Uterus (tissue), 4 donors: ENCODE data around the gene CPED1. TPM values are rescaled to one million over a fixed set of nuclear protein-coding genes. Genes with fewer than 3 reads are reported as not detected.
A peak's percentile ranks its signal among the peaks of the same experiment; 100 is the strongest.

Source experiments
- DNase-seq, 2 donors: peaks; one replicate each; pipeline ENCODE4 v3.0.0-alpha.2; 2019 to 2020
- H3K27ac ChIP-seq, 2 donors: fragments of 200-600 bp; sonication (generic); 1 replicate in 1 of 2; 2 replicates in 1 of 2; pipeline ENCODE4 v1.5.1; 2016 to 2018
- H3K27me3 ChIP-seq, 2 donors: fragments of 200-600 bp; sonication (generic); one replicate each; pipeline ENCODE4 v1.5.1; 2018 to 2019; ENCODE audit warnings: control low read depth in 1 of 2
- H3K36me3 ChIP-seq, 2 donors: fragments of 200-600 bp; sonication (generic); one replicate each; pipeline ENCODE4 v1.5.1; 2019; ENCODE audit warnings: control low read depth in 1 of 2
- H3K4me1 ChIP-seq, 2 donors: fragments of 200-600 bp; sonication (generic); one replicate each; pipeline ENCODE4 v1.5.1; 2018 to 2019; ENCODE audit warnings: control low read depth in 1 of 2
- H3K4me3 ChIP-seq, 2 donors: fragments of 200-600 bp; sonication (generic); 1 replicate in 1 of 2; 2 replicates in 1 of 2; pipeline ENCODE4 v1.5.1; 2018 to 2019; ENCODE audit warnings: mild to moderate bottlenecking in 1 of 2
- H3K9me3 ChIP-seq, 2 donors: fragments of 200-600 bp; sonication (generic); one replicate each; pipeline ENCODE4 v1.5.1; 2019; ENCODE audit warnings: control low read depth in 1 of 2
- POLR2A ChIP-seq, 2 donors: fragments of 450-650 bp; IDR thresholded peaks; one replicate each; pipeline ENCODE4 v1.6.1; 2016; ENCODE audit warnings: antibody characterized with exemption in 2 of 2, mild to moderate bottlenecking in 1 of 2, moderate library complexity in 1 of 2
- intact Hi-C: fragments of 100-400 bp; cut with DNase I; formaldehyde crosslinking; loops from one replicate; pipeline ENCODE4 v1.15.1; 2023; ENCODE audit warnings: low total_unique reads
- total RNA-seq, 4 donors: library from RNA; depleted of rRNA in 3 of 4; stranded (reverse); fragments of >200 nt in 3 of 4; gene quantifications; one replicate each; pipeline versions ENCODE4 v1.1.0 to v1.2.4, GENCODE V29; 2014 to 2023
- TF ChIP-seq, protein P1 (sequence below), 4 experiments: fragments of 200-600 bp in 2 of 4; fragments of 450-650 bp in 2 of 4; sonication (generic) in 2 of 4; IDR thresholded peaks; one replicate each; pipeline ENCODE4 v1.5.1; 2016 to 2019; ENCODE audit warnings: antibody characterized with exemption in 4 of 4, mild to moderate bottlenecking in 2 of 4, moderate library complexity in 1 of 4
- donor health status: DM: yes; HTN: yes; CAD: no.

Gene CPED1
- total RNA-seq, 4 donors from 2014 or later, result 47.4 to 194 (median 59.2) TPM

DNA sequence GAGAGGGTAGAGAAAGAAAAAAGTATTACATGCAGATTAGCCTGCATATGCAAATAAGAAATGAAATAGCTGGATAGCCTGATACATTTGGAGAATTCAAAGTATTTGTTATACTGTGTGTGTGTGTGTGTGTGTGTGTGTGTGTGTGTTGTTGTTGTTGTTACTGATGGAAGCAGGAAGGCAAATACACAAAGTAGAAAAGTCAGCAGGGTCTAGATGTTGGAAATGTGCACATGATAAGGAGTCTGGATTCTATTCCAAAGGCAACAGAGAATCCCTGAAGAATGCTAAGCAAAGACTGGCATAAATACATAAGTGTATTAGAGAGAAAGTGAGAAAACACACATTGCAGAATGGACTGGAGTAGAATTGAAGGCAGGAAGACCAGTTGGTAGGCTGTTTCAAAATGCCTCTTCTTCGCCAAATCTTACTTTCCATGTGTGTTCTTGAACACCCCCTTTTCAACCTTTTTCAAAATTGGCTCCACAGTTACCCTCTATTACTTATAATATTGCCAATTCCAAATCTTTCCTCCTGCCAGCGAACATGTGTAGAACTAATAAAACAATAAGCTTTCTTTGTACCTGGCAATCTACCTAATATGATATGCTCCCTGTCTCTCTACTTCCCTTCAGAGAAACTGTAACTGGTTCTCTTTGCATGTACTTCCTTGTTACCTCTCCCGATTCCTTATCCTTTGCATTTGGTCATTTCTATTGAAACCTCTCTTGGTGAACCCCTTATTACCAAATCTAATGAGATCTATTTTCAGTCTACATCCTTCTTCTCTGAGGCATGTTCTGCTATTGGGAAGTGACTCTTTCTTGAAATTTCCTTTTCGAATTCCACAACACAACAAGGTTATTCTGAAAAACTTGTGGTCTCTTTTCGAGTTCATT is 6.2 kb downstream of the CPED1 start:
- H3K4me1 ChIP-seq, result peaks cover 0 to 8% of the 10 kb centered on the region in 2 donors
- H3K27ac ChIP-seq, result peak overlapping the region; percentile 81 to 96
- H3K9me3 ChIP-seq, result no peaks in the 10 kb centered on the region
- intact Hi-C loops, result no loop called here
- TF ChIP-seq, protein P1, sequence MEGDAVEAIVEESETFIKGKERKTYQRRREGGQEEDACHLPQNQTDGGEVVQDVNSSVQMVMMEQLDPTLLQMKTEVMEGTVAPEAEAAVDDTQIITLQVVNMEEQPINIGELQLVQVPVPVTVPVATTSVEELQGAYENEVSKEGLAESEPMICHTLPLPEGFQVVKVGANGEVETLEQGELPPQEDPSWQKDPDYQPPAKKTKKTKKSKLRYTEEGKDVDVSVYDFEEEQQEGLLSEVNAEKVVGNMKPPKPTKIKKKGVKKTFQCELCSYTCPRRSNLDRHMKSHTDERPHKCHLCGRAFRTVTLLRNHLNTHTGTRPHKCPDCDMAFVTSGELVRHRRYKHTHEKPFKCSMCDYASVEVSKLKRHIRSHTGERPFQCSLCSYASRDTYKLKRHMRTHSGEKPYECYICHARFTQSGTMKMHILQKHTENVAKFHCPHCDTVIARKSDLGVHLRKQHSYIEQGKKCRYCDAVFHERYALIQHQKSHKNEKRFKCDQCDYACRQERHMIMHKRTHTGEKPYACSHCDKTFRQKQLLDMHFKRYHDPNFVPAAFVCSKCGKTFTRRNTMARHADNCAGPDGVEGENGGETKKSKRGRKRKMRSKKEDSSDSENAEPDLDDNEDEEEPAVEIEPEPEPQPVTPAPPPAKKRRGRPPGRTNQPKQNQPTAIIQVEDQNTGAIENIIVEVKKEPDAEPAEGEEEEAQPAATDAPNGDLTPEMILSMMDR (IDR thresholded peaks at IDR 0.05), result no peak
- no peak for TF ChIP-seq POLR2A (IDR thresholded peaks at IDR 0.05)
- no peak for DNase-seq
- H3K36me3 ChIP-seq, result no peaks in the 10 kb centered on the region
- no peak overlapping the region for H3K4me3 ChIP-seq
- H3K27me3 ChIP-seq, result no peaks in the 10 kb centered on the region

DNA sequence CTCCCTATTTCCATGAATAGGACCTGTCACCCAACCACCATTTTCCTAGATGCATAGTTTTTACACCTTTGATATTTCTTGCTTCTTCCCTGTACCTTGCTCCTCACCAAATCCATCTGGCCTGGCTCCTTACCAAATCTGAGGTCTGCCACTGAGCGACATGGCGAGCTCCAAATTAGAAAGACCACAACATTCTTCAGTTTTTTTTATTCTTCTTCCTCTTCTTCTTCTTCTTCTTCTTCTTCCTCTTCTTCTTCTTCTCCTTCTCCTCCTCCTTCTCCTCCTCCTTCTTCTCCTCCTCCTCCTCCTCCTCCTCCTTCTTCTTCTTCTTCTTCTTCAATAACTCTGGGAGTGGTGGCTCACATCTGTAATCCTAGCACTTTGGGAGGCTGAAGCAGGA is 7.1 kb downstream of the CPED1 start:
- Histone ChIP-seq H3K27me3 (no peaks in the 10 kb centered on the region), H3K9me3 (no peaks in the 10 kb centered on the region), H3K4me1 (peaks cover 0 to 9% of the 10 kb centered on the region in 2 donors), H3K27ac (peak overlapping the region; percentile 81 to 92), H3K36me3 (no peaks in the 10 kb centered on the region), H3K4me3 (no peak overlapping the region)
- DNase-seq, result no peak
- TF ChIP-seq POLR2A (IDR thresholded peaks at IDR 0.05), result no peak
- TF ChIP-seq, protein P1 (IDR thresholded peaks at IDR 0.05), result no peak
- intact Hi-C loops, result no loop called here

DNA sequence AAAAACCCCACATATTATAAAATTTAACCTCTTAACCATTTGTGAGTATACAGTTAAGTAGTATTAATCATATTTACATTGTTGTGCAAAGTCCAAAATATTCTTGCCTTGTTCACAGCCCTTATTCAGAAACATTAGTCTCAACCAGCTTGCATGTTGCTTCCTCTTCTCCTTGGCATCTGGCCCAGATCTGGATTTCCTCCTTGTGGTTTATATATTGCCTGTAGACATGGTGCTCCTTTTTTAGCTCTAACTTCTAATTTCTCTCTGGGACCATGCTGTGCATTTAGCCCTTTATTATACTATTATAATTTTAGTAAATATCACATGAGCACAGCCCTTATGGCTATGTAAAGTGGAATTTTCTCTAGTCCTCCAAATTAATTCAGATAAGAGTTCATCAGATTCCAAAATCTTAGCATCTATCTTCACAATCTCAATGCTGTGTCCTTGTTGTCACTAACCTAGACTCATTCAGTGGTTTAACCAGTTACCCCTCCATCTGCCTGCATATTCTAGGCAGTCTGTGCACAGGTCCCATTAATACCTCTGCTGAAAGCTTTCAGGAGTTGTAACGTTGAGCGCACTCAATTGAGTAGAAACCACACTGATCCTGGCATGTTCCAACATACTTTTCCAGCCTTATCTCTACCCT is 7.9 kb downstream of the CPED1 start:
- DNase-seq, result peak; percentile 52 to 94
- no peak for TF ChIP-seq POLR2A (IDR thresholded peaks at IDR 0.05)
- TF ChIP-seq, protein P1 (IDR thresholded peaks at IDR 0.05), result no peak
- H3K36me3 ChIP-seq, result no peaks in the 10 kb centered on the region
- intact Hi-C loops, result no loop called here
- no peaks in the 10 kb centered on the region for H3K9me3 ChIP-seq
- H3K4me1 ChIP-seq, result peaks cover 0 to 17% of the 10 kb centered on the region in 2 donors
- H3K4me3 ChIP-seq, result no peak overlapping the region
- peak overlapping the region; percentile 81 to 92 for H3K27ac ChIP-seq
- H3K27me3 ChIP-seq, result no peaks in the 10 kb centered on the region

DNA sequence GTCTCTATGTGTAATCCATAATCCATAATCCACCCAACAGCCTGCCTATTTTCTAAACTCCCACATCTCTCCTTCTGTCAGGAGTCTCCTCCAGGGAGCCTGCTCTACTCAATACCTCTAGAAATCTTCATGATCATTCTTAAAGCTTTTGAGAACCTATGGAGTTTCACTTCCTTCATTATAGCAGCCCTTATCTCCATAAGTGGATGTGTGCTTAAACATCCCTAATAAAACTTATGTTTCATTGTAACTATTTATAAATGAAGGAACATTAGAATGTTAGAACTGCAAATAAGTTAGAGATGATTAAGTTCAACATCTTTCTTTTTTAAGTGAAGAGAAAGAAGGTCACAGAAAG is 8.5 kb downstream of the CPED1 start:
- Histone ChIP-seq H3K4me3 (no peak overlapping the region), H3K27ac (peak overlapping the region; percentile 81 to 92), H3K9me3 (no peaks in the 10 kb centered on the region), H3K27me3 (no peaks in the 10 kb centered on the region), H3K4me1 (peaks cover 0 to 21% of the 10 kb centered on the region in 2 donors), H3K36me3 (no peaks in the 10 kb centered on the region)
- no peak for DNase-seq
- intact Hi-C loops, result no loop called here
- TF ChIP-seq POLR2A (IDR thresholded peaks at IDR 0.05), result no peak
- TF ChIP-seq, protein P1 (IDR thresholded peaks at IDR 0.05), result no peak
